K562 (cell line): ENCODE measurements around the gene ZNF629. TPM values are rescaled to one million over a fixed set of nuclear protein-coding genes. Genes with fewer than 3 reads are reported as not detected.

Experiments used
- ATAC-seq: fragments of 200-7000 bp; cut with Tn5 transposase; 3 replicates; pipeline ENCODE4 v1.9.1; 2020; ENCODE audit warnings: moderate library complexity
- BruUV-seq: library from RNA; stranded (reverse); fragments of 400-500 nt; replicated peaks from 2 replicates; lab custom pipeline; 2021; lab: Mats Ljungman, UMichigan
- CTCF ChIA-PET: fragments of 300-600 bp; formaldehyde crosslinking; extraction: SDS; loops from one replicate; lab custom pipeline; 2021; ENCODE audit warnings: low intra/inter-chr PET ratio; lab: Yijun Ruan, JAX
- POLR2A ChIA-PET: fragments of 300-600, 350-650 bp; sonication (Branson Sonifier 250); formaldehyde crosslinking; extraction: SDS; loops from one replicate; lab custom pipeline; 2021; ENCODE audit warnings: antibody characterized with exemption, inconsistent platforms; lab: Yijun Ruan, JAX
- DNase-seq, 4 experiments: peaks; one replicate each; pipeline versions ENCODE4 v3.0.0 to v3.0.0-alpha.2; 2011 to 2018; ENCODE audit warnings: low spot score in 3 of 4, mixed read lengths in 3 of 4; ENCODE audit errors: extremely low read depth in 1 of 4
- FAIRE-seq: peaks from 2 replicates; lab custom pipeline; 2011; peaks lifted over from hg19 to GRCh38; lab: Jason Lieb, UNC
- H2AFZ ChIP-seq: 2 replicates; pipeline ENCODE4 v1.6.0; 2011; ENCODE audit warnings: low read depth, low read length, control low read depth, inconsistent platforms
- H3K27ac ChIP-seq: fragments of 200-600 bp; 3 replicates; pipeline ENCODE4 v1.8.0; 2011; ENCODE audit warnings: low read depth, mild to moderate bottlenecking, control low read depth, inconsistent platforms, low read length, moderate library complexity, mixed read lengths; ENCODE audit errors: extremely low read depth
- H3K27me3 ChIP-seq, 2 experiments: fragments of 300-600 bp in 1 of 2; 2 replicates in 1 of 2; 3 replicates in 1 of 2; pipeline versions ENCODE4 v1.6.0 to v1.8.0; 2011; ENCODE audit warnings: inconsistent platforms in 2 of 2, low read length in 2 of 2, mild to moderate bottlenecking in 1 of 2, mixed read lengths in 1 of 2, moderate library complexity in 1 of 2; ENCODE audit not compliant: control insufficient read depth in 2 of 2, insufficient read depth in 2 of 2
- H3K36me3 ChIP-seq: fragments of 300-600 bp; 3 replicates; pipeline ENCODE4 v1.8.0; 2011; ENCODE audit warnings: mild to moderate bottlenecking, low read length, inconsistent platforms; ENCODE audit not compliant: control insufficient read depth, insufficient read depth
- H3K4me1 ChIP-seq, 2 experiments: fragments of 200-600 bp in 1 of 2; replicated peaks in 1 of 2; 2 replicates in 1 of 2; 3 replicates in 1 of 2; pipeline versions ENCODE4 v1.5.1 to v1.8.0; 2011; ENCODE audit warnings: inconsistent platforms in 2 of 2, low read length in 2 of 2, mild to moderate bottlenecking in 1 of 2, mixed read lengths in 1 of 2, moderate library complexity in 1 of 2; ENCODE audit not compliant: control insufficient read depth in 2 of 2, insufficient read depth in 2 of 2
- H3K4me2 ChIP-seq: 2 replicates; pipeline ENCODE4 v1.6.1; 2011; ENCODE audit warnings: low read length, control low read depth, inconsistent platforms, mixed read lengths; ENCODE audit not compliant: insufficient read depth
- H3K4me3 ChIP-seq: fragments of 200-600 bp; sonication (generic), shearing (Covaris generic); 2 replicates; pipeline ENCODE4 v1.5.1; 2016; ENCODE audit warnings: control low read depth, inconsistent platforms
- H3K79me2 ChIP-seq: fragments of 200-600 bp; 3 replicates; pipeline ENCODE4 v1.8.0; 2011; ENCODE audit warnings: low read length, inconsistent platforms; ENCODE audit not compliant: control insufficient read depth, insufficient read depth
- H3K9ac ChIP-seq, 2 experiments: 2 replicates each; pipeline versions ENCODE4 v1.6.0 to v1.6.1; 2011; ENCODE audit warnings: low read depth in 2 of 2, low read length in 2 of 2, control low read depth in 1 of 2, inconsistent platforms in 1 of 2, mild to moderate bottlenecking in 1 of 2, mixed read lengths in 1 of 2; ENCODE audit not compliant: insufficient read depth in 1 of 2
- H3K9me1 ChIP-seq: one replicate; pipeline ENCODE4 v1.6.0; 2011; ENCODE audit warnings: inconsistent platforms, mild to moderate bottlenecking, low read length, moderate library complexity; ENCODE audit not compliant: control insufficient read depth, insufficient read depth
- H3K9me3 ChIP-seq: replicated peaks from 2 replicates; pipeline ENCODE4 v1.5.1; 2011; ENCODE audit warnings: low read depth, low read length, inconsistent platforms; ENCODE audit not compliant: control insufficient read depth, insufficient read depth
- H4K20me1 ChIP-seq: replicated peaks from 2 replicates; pipeline ENCODE4 v1.6.1; 2011; ENCODE audit warnings: low read length, inconsistent platforms, mixed read lengths; ENCODE audit not compliant: control insufficient read depth, insufficient read depth
- CBX2 ChIP-seq: fragments of 200-600 bp; sonication (generic); IDR thresholded peaks from one replicate; pipeline ENCODE4 v1.6.1; 2012; ENCODE audit warnings: mild to moderate bottlenecking, low read length, inconsistent platforms; ENCODE audit not compliant: insufficient read depth, poor library complexity, severe bottlenecking
- GATAD2B ChIP-seq: fragments of 450-650 bp; IDR thresholded peaks from 2 replicates; pipeline ENCODE4 v1.6.1; 2017; ENCODE audit warnings: mild to moderate bottlenecking, borderline replicate concordance
- LEF1 ChIP-seq: fragments of 450-650 bp; IDR thresholded peaks from 2 replicates; pipeline ENCODE4 v1.6.1; 2016; ENCODE audit warnings: mild to moderate bottlenecking
- MYNN ChIP-seq, 2 experiments: sonication (generic); formaldehyde crosslinking in 1 of 2; IDR thresholded peaks; 2 replicates each; pipeline versions ENCODE4 v1.5.0 to v1.6.1; 2016 to 2020; ENCODE audit warnings: antibody characterized with exemption in 1 of 2, missing genetic modification reagents in 1 of 2
- NFE2L1 ChIP-seq: fragments of 450-650 bp; IDR thresholded peaks from 2 replicates; pipeline ENCODE4 v1.6.1; 2016; ENCODE audit warnings: missing genetic modification characterization, low read depth, mild to moderate bottlenecking, missing compliant biosample characterization, moderate library complexity, borderline replicate concordance
- POLR3A ChIP-seq: IDR thresholded peaks from 2 replicates; pipeline ENCODE4 v1.6.1; 2011; ENCODE audit warnings: borderline replicate concordance, mild to moderate bottlenecking, moderate library complexity; ENCODE audit not compliant: insufficient read length, insufficient read depth; ENCODE audit errors: extremely low read depth
- SIN3B ChIP-seq: fragments of 450-650 bp; IDR thresholded peaks from 2 replicates; pipeline ENCODE4 v1.6.1; 2017; ENCODE audit warnings: low read depth, mild to moderate bottlenecking, moderate library complexity
- SIRT6 ChIP-seq: IDR thresholded peaks from one replicate; pipeline ENCODE4 v1.6.1; 2012; ENCODE audit warnings: low read depth, mild to moderate bottlenecking, control low read depth, inconsistent platforms, low read length, moderate library complexity
- SMARCA4 ChIP-seq: fragments of 450-650 bp; IDR thresholded peaks from 2 replicates; pipeline ENCODE4 v1.6.1; 2016
- ZBTB43 ChIP-seq: sonication (generic); formaldehyde crosslinking; IDR thresholded peaks from 2 replicates; pipeline ENCODE4 v1.8.0; 2023; ENCODE audit warnings: mild to moderate bottlenecking, missing genetic modification reagents
- ZBTB49 ChIP-seq: sonication (generic); formaldehyde crosslinking; IDR thresholded peaks from 2 replicates; pipeline ENCODE4 v1.8.0; 2022; ENCODE audit warnings: missing genetic modification reagents, mild to moderate bottlenecking, borderline replicate concordance
- ZNF551 ChIP-seq: fragments of 250-450 bp; sonication (Bioruptor Pico); IDR thresholded peaks from 2 replicates; pipeline ENCODE4 v1.5.0; 2021; ENCODE audit warnings: mild to moderate bottlenecking, moderate library complexity
- WGBS: fragments of 100-300 bp; shearing (Covaris generic); methylation state at CpG from one replicate; pipeline ENCODE4 v1.1.6; 2016; ENCODE audit warnings: low coverage, mixed read lengths; ENCODE audit not compliant: insufficient coverage; ENCODE audit errors: missing lambda C conversion rate; 5-methylcytosine and 5-hydroxymethylcytosine counted together
- in situ Hi-C: fragments of 300-500 bp; cut with MboI; formaldehyde crosslinking; loops from 4 replicates; pipeline ENCODE4 v1.15.0; 2018; ENCODE audit warnings: inconsistent platforms, mixed read lengths
- intact Hi-C: fragments of 100-400 bp; cut with micrococcal nuclease; formaldehyde crosslinking; loops from 2 replicates; pipeline ENCODE4 v1.14.2; 2022
- polyA plus RNA-seq, 8 experiments: library from polyadenylated mRNA; depleted of rRNA in 4 of 8; stranded (reverse) in 5 of 8; unstranded in 3 of 8; fragments of >200 nt; fragmentation: Nextera tagmentation in 2 of 8; fragmentation: Illumina TruSeq in 1 of 8; extraction: Ambion mirVana in 2 of 8; extraction: Trizol in 1 of 8; gene quantifications; 2 replicates each; pipeline versions ENCODE4 v1.2.1 to v1.2.3, GENCODE V29; 2011 to 2014; ENCODE audit warnings: inconsistent platforms in 1 of 8, missing spikeins in 1 of 8
- total RNA-seq, 7 experiments: library from RNA; depleted of rRNA in 6 of 7; stranded (reverse); fragments of >200 nt in 6 of 7; fragmentation: Illumina TruSeq in 2 of 7; extraction: Trizol in 2 of 7; gene quantifications; 2 replicates each; pipeline versions ENCODE4 v1.2.1 to v1.2.3, GENCODE V29; 2011 to 2021; ENCODE audit warnings: low replicate concordance in 1 of 7

ZNF629 gene
- total and polyA plus RNA-seq, 9 of the 15 experiments (the other 6 are each of a cell fraction or from before 2014, with no cell fraction given): 0.44 to 18.8 (median 7.4) TPM

- in situ Hi-C loops (no loop called here), intact Hi-C loops (no loop called here)
- FAIRE-seq (no peak), DNase-seq (no peak), ATAC-seq (no peak)
- Histone ChIP-seq H3K4me2 (no peak overlapping the region), H3K36me3 (peaks cover 51% of the 10 kb centered on the region; the same call in 1 of the 3 replicates), H4K20me1 (no peaks in the 10 kb centered on the region; the same call in 1 of the 2 replicates), H3K79me2 (peaks cover 35% of the 10 kb centered on the region), H3K4me1 (peaks cover 27 to 52% of the 10 kb centered on the region in 2 experiments), H3K27ac (no peak overlapping the region), H3K4me3 (no peak overlapping the region), H3K27me3 (no peaks in the 10 kb centered on the region), H3K9me3 (no peaks in the 10 kb centered on the region), H2AFZ (no peak overlapping the region), H3K9ac (peak overlapping the region in 1 of 2 experiments; percentile 49; a peak in 1 of 4 replicates), H3K9me1 (no peaks in the 10 kb centered on the region)
- WGBS: 82% methylated on average over 3 of the region's 3 CpGs
- POLR2A ChIA-PET: interaction anchor here (0.8 to 2.4 kb wide), 5 partner anchors 9 to 116 kb away, joined by 3 to 14 read pairs (median 7); no protein-coding TSS in a partner anchor
- no TSS peak for BruUV-seq
- no peak for TF ChIP-seq ZBTB49 (CRISPR knock-in tag)
- no peak for TF ChIP-seq ZNF551 (CRISPR knock-in tag)
- TF ChIP-seq ZBTB43 (CRISPR knock-in tag): no peak
- no peak for TF ChIP-seq SIRT6
- TF ChIP-seq GATAD2B: no peak
- TF ChIP-seq SMARCA4: no peak
- no peak for TF ChIP-seq SIN3B
- no peak for TF ChIP-seq MYNN (IDR thresholded peaks at IDR 0.05)
- no peak for TF ChIP-seq MYNN (CRISPR knock-in tag; IDR thresholded peaks at IDR 0.05)
- TF ChIP-seq NFE2L1: no peak
- no peak for TF ChIP-seq POLR3A
- no peak for TF ChIP-seq LEF1
- TF ChIP-seq CBX2: no peak
- CTCF ChIA-PET: no interaction called here
Measured at GRCh38 chr16:30780021-30780420, 7.0 kb downstream of the ZNF629 start.
